HEK293T (cell line): ENCODE data around the gene IER5L.

Source experiments
- ELF4 ChIP-seq: fragments of 450-650 bp; IDR thresholded peaks from 2 replicates; pipeline ENCODE4 v1.6.1; 2017; ENCODE audit warnings: antibody characterized with exemption
- FOXK2 ChIP-seq: fragments of 450-650 bp; IDR thresholded peaks from 2 replicates; pipeline ENCODE4 v1.6.1; 2016; ENCODE audit warnings: mild to moderate bottlenecking
- FOXM1 ChIP-seq: fragments of 450-650 bp; IDR thresholded peaks from 2 replicates; pipeline ENCODE4 v1.6.1; 2017; ENCODE audit warnings: mild to moderate bottlenecking, borderline replicate concordance
- SP1 ChIP-seq: fragments of 450-650 bp; IDR thresholded peaks from 2 replicates; pipeline ENCODE4 v1.6.1; 2017

DNA sequence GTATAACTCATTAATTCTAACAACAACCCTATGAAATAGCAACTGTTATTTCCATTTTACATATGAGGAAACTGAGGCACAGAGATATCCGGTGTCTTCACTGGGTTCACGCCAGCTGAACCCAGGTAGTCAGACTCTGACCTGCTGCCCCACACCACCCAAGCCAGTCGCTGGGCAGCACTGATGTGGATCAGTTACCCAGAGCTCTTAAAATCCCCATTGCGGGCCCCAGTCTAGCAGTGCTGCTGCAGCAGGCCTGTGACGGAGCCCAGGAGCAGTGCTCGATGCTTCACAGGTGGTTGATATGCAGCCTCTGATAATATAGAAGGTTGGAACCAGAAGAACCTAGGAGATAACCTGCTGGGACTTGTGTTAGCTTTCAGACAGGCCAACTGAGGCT lies 42.6 kb downstream of the IER5L start:
- TF ChIP-seq SP1 = no peak
- no peak for TF ChIP-seq FOXK2
- no peak for TF ChIP-seq FOXM1
- TF ChIP-seq ELF4 = no peak
